WTC11 (cell line): ENCODE results near the gene ANKRD24. TPM values are rescaled to one million over a fixed set of nuclear protein-coding genes. Genes with fewer than 3 reads are reported as not detected.

Experiments used
- ATAC-seq: fragments of 200-7000 bp; cut with Tn5 transposase; 2 replicates; pipeline ENCODE4 v1.10.0; 2021; ENCODE audit warnings: mild to moderate bottlenecking, moderate library complexity
- CTCF ChIA-PET: fragments of 300-600 bp; sonication (Branson Sonifier 250); formaldehyde crosslinking; loops from one replicate; lab custom pipeline; 2021; ENCODE audit warnings: antibody characterized with exemption; lab: Charles Lee
- POLR2A ChIA-PET: fragments of 350-600 bp; sonication (Branson Sonifier 250); formaldehyde crosslinking; loops from one replicate; lab custom pipeline; 2021; ENCODE audit warnings: antibody characterized with exemption; lab: Charles Lee
- DNase-seq: peaks from one replicate; pipeline ENCODE4 v3.0.0; 2021; ENCODE audit warnings: low spot score
- H3K27ac Mint-ChIP-seq: 2 replicates; pipeline ENCODE4 v1.8.0; 2021; ENCODE audit warnings: mixed read lengths
- H3K27me3 Mint-ChIP-seq: 2 replicates; pipeline ENCODE4 v1.8.0; 2021; ENCODE audit warnings: low read depth, mild to moderate bottlenecking, moderate library complexity, mixed read lengths
- H3K36me3 Mint-ChIP-seq: 2 replicates; pipeline ENCODE4 v1.8.0; 2021; ENCODE audit warnings: mixed read lengths
- H3K4me1 Mint-ChIP-seq: 2 replicates; pipeline ENCODE4 v1.8.0; 2022; ENCODE audit warnings: mixed read lengths
- H3K4me3 Mint-ChIP-seq: 2 replicates; pipeline ENCODE4 v1.8.0; 2021; ENCODE audit warnings: mild to moderate bottlenecking, moderate library complexity, mixed read lengths
- H3K9me3 Mint-ChIP-seq: 2 replicates; pipeline ENCODE4 v1.8.0; 2021; ENCODE audit warnings: mixed read lengths
- CDX4 ChIP-seq: fragments of 250-450 bp; sonication (Bioruptor Pico); IDR thresholded peaks from 2 replicates; pipeline ENCODE4 v1.9.0; 2021; ENCODE audit warnings: moderate library complexity, mild to moderate bottlenecking, inconsistent platforms, borderline replicate concordance
- CREB1 ChIP-seq: sonication (generic); formaldehyde crosslinking; IDR thresholded peaks from 2 replicates; pipeline ENCODE4 v1.8.0; 2023; ENCODE audit warnings: mild to moderate bottlenecking, missing genetic modification reagents
- E2F4 ChIP-seq: sonication (generic); formaldehyde crosslinking; IDR thresholded peaks from 2 replicates; pipeline ENCODE4 v1.8.1; 2022; ENCODE audit warnings: low read depth, mild to moderate bottlenecking, moderate library complexity, missing genetic modification reagents, borderline replicate concordance
- FOXK1 ChIP-seq: sonication (generic); formaldehyde crosslinking; IDR thresholded peaks from 2 replicates; pipeline ENCODE4 v1.8.0; 2022; ENCODE audit warnings: mild to moderate bottlenecking, moderate library complexity, missing genetic modification reagents
- KAT7 ChIP-seq: sonication (generic); formaldehyde crosslinking; IDR thresholded peaks from 2 replicates; pipeline ENCODE4 v1.8.1; 2023; ENCODE audit warnings: missing genetic modification reagents, mild to moderate bottlenecking, borderline replicate concordance
- MAX ChIP-seq: sonication (generic); formaldehyde crosslinking; IDR thresholded peaks from 2 replicates; pipeline ENCODE4 v1.8.0; 2022; ENCODE audit warnings: mild to moderate bottlenecking, missing genetic modification reagents
- MLX ChIP-seq: sonication (generic); formaldehyde crosslinking; IDR thresholded peaks from 2 replicates; pipeline ENCODE4 v1.8.1; 2023; ENCODE audit warnings: mild to moderate bottlenecking, missing genetic modification reagents, moderate library complexity
- NFATC4 ChIP-seq: fragments of 250-450 bp; sonication (Bioruptor Pico); IDR thresholded peaks from 2 replicates; pipeline ENCODE4 v1.9.0; 2021; ENCODE audit warnings: mild to moderate bottlenecking
- NFE2L1 ChIP-seq: sonication (generic); formaldehyde crosslinking; IDR thresholded peaks from 2 replicates; pipeline ENCODE4 v1.8.1; 2023; ENCODE audit warnings: missing genetic modification reagents
- NR1H2 ChIP-seq: sonication (generic); formaldehyde crosslinking; IDR thresholded peaks from 2 replicates; pipeline ENCODE4 v1.9.0; 2021; ENCODE audit warnings: mild to moderate bottlenecking, moderate library complexity, missing genetic modification reagents
- PRRX2 ChIP-seq: fragments of 250-450 bp; sonication (Bioruptor Pico); IDR thresholded peaks from 2 replicates; pipeline ENCODE4 v1.8.0; 2021; ENCODE audit warnings: mild to moderate bottlenecking
- SMAD3 ChIP-seq: sonication (generic); formaldehyde crosslinking; IDR thresholded peaks from 2 replicates; pipeline ENCODE4 v1.8.0; 2022; ENCODE audit warnings: missing genetic modification reagents, mild to moderate bottlenecking, borderline replicate concordance
- TEAD4 ChIP-seq: sonication (generic); formaldehyde crosslinking; IDR thresholded peaks from 2 replicates; pipeline ENCODE4 v1.8.0; 2022; ENCODE audit warnings: mild to moderate bottlenecking, missing genetic modification reagents
- ZNF396 ChIP-seq: fragments of 250-450 bp; sonication (Bioruptor Pico); IDR thresholded peaks from 2 replicates; pipeline ENCODE4 v1.8.0; 2021; ENCODE audit warnings: mild to moderate bottlenecking, moderate library complexity, borderline replicate concordance
- total RNA-seq: library from RNA; stranded (reverse); gene quantifications from 3 replicates; pipeline ENCODE4 v1.2.3, GENCODE V29; 2021
- TF ChIP-seq, protein P1 (sequence below): sonication (generic); formaldehyde crosslinking; IDR thresholded peaks from 2 replicates; pipeline ENCODE4 v1.8.0; 2022; ENCODE audit warnings: mild to moderate bottlenecking, missing genetic modification reagents
- TF ChIP-seq, protein P2 (sequence below): fragments of 250-450 bp; sonication (Bioruptor Pico); IDR thresholded peaks from 2 replicates; pipeline ENCODE4 v1.8.0; 2021; ENCODE audit warnings: mild to moderate bottlenecking
- TF ChIP-seq, protein P3 (sequence below): sonication (generic); formaldehyde crosslinking; IDR thresholded peaks from 2 replicates; pipeline ENCODE4 v1.8.1; 2022; ENCODE audit warnings: missing genetic modification reagents, borderline replicate concordance
- TF ChIP-seq, protein P4 (sequence below): sonication (generic); formaldehyde crosslinking; IDR thresholded peaks from 2 replicates; pipeline ENCODE4 v1.8.0; 2023; ENCODE audit warnings: mild to moderate bottlenecking, missing genetic modification reagents

Gene ANKRD24
- total RNA-seq, 1 experiment from 2014 or later, result 11.3 TPM

DNA sequence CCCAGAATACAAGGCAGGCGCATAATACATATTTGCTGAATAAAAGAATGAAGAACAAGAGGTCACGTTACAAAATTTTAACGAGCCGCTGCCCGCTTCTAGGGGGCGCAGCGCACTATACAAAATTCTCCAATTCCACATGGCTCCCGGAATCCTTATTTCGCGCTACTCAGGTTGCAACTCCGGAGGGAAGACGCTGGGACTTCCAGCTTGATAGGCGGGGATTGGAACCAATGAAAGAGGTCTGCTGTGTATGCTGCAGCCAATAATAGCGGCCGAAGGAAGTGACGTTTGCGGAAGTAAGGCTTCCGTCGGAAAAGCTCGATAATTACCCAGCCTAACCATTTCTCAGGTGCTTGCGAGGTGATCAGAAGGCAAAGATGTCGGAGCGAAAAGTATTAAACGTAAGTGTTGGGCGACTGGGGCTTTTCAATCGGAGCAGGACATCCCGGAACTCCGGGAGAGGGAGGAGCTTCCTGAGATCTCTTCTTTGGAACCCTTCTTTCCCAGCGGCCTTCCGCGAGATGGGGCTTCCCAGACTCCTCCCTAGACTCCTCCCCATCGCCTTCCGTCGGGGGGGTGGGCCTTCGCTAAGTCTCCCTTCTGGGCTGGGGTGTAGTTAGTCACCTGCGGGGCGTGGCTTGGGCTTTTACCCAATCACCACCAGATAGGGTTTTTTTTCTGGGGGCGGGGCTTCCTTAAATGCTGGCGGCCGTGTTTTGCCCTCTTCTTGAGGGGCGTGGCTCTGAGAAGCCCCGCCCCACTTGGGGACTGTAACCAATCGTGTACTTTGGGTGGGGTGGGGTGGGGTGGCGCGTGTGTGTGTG, 64.5 kb downstream of the ANKRD24 start, which contains the start of gene YJU2 (continued):
- no peak for TF ChIP-seq NFE2L1 (CRISPR knock-in tag)
- peak; percentile 80 for TF ChIP-seq MAX
- TF ChIP-seq SMAD3 (CRISPR knock-in tag), result no peak
- no peak for TF ChIP-seq PRRX2 (CRISPR knock-in tag)

DNA sequence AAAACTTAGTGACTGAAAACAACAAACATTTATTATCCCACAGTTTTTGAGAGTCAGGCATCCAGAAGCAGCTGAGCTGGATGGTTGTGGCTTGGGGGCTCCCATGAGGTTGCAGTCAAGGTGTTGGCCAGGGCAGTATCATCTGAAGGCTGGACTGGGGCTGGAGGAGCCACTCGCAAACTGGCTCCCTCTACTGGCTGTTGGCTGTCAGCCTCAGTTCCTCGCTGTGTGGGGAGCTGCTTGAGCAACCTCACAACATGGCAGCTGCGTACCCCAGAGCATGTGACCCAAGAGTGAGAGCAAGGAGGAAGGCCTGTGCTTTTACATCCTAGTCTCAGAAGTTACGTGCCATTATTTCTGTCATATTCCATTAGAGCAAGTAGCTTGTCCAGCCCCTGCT, 74.1 kb downstream of the ANKRD24 start:
- Mint-ChIP-seq H3K9me3 (peaks cover 13% of the 10 kb centered on the region), H3K36me3 (peaks cover 61% of the 10 kb centered on the region), H3K4me1 (no peaks in the 10 kb centered on the region), H3K27me3 (no peaks in the 10 kb centered on the region), H3K4me3 (no peak overlapping the region), H3K27ac (no peak overlapping the region)
- TF ChIP-seq, protein P1, sequence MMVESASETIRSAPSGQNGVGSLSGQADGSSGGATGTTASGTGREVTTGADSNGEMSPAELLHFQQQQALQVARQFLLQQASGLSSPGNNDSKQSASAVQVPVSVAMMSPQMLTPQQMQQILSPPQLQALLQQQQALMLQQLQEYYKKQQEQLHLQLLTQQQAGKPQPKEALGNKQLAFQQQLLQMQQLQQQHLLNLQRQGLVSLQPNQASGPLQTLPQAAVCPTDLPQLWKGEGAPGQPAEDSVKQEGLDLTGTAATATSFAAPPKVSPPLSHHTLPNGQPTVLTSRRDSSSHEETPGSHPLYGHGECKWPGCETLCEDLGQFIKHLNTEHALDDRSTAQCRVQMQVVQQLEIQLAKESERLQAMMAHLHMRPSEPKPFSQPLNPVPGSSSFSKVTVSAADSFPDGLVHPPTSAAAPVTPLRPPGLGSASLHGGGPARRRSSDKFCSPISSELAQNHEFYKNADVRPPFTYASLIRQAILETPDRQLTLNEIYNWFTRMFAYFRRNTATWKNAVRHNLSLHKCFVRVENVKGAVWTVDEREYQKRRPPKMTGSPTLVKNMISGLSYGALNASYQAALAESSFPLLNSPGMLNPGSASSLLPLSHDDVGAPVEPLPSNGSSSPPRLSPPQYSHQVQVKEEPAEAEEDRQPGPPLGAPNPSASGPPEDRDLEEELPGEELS, result no peak
- TF ChIP-seq, protein P2, sequence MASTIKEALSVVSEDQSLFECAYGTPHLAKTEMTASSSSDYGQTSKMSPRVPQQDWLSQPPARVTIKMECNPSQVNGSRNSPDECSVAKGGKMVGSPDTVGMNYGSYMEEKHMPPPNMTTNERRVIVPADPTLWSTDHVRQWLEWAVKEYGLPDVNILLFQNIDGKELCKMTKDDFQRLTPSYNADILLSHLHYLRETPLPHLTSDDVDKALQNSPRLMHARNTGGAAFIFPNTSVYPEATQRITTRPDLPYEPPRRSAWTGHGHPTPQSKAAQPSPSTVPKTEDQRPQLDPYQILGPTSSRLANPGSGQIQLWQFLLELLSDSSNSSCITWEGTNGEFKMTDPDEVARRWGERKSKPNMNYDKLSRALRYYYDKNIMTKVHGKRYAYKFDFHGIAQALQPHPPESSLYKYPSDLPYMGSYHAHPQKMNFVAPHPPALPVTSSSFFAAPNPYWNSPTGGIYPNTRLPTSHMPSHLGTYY, result no peak
- TF ChIP-seq E2F4 (CRISPR knock-in tag), result no peak
- TF ChIP-seq ZNF396, result no peak
- no peak for TF ChIP-seq NFATC4 (CRISPR knock-in tag)
- TF ChIP-seq, protein P3, sequence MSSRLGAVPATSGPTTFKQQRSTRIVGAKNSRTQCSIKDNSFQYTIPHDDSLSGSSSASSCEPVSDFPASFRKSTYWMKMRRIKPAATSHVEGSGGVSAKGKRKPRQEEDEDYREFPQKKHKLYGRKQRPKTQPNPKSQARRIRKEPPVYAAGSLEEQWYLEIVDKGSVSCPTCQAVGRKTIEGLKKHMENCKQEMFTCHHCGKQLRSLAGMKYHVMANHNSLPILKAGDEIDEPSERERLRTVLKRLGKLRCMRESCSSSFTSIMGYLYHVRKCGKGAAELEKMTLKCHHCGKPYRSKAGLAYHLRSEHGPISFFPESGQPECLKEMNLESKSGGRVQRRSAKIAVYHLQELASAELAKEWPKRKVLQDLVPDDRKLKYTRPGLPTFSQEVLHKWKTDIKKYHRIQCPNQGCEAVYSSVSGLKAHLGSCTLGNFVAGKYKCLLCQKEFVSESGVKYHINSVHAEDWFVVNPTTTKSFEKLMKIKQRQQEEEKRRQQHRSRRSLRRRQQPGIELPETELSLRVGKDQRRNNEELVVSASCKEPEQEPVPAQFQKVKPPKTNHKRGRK (CRISPR knock-in tag), result no peak
- no peak for TF ChIP-seq FOXK1 (CRISPR knock-in tag)
- no peak for TF ChIP-seq CREB1 (CRISPR knock-in tag)
- TF ChIP-seq, protein P4, sequence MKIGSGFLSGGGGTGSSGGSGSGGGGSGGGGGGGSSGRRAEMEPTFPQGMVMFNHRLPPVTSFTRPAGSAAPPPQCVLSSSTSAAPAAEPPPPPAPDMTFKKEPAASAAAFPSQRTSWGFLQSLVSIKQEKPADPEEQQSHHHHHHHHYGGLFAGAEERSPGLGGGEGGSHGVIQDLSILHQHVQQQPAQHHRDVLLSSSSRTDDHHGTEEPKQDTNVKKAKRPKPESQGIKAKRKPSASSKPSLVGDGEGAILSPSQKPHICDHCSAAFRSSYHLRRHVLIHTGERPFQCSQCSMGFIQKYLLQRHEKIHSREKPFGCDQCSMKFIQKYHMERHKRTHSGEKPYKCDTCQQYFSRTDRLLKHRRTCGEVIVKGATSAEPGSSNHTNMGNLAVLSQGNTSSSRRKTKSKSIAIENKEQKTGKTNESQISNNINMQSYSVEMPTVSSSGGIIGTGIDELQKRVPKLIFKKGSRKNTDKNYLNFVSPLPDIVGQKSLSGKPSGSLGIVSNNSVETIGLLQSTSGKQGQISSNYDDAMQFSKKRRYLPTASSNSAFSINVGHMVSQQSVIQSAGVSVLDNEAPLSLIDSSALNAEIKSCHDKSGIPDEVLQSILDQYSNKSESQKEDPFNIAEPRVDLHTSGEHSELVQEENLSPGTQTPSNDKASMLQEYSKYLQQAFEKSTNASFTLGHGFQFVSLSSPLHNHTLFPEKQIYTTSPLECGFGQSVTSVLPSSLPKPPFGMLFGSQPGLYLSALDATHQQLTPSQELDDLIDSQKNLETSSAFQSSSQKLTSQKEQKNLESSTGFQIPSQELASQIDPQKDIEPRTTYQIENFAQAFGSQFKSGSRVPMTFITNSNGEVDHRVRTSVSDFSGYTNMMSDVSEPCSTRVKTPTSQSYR, result no peak
- no peak for TF ChIP-seq NFE2L1 (CRISPR knock-in tag)
- no peak for TF ChIP-seq KAT7 (CRISPR knock-in tag)
- no peak for TF ChIP-seq NR1H2
- no peak for TF ChIP-seq MAX
- TF ChIP-seq TEAD4, result no peak
- TF ChIP-seq MLX (CRISPR knock-in tag), result no peak
- no peak for TF ChIP-seq CDX4 (CRISPR knock-in tag)
- DNase-seq, result no peak
- ATAC-seq, result peak; percentile 41
- ChIA-PET POLR2A (no interaction called here), CTCF (interaction anchor here (0.6 to 5.9 kb wide), 6 partner anchors 10 to 95 kb away, joined by 3 to 46 read pairs (median 4); partner anchors contain the start of genes STAP2 and YJU2)
